ENCODE measurements around the gene KIF7. TPM values are rescaled to one million over a fixed set of nuclear protein-coding genes. Genes with fewer than 3 reads are reported as not detected.
A peak's percentile ranks its signal among the peaks of the same experiment; 100 is the strongest.

The KIF7 gene
- total and polyA plus RNA-seq, 2 of the 4 experiments (the other 2 are of a cell fraction) = 5.0 to 9.0 TPM

- TF ChIP-seq, protein P1, sequence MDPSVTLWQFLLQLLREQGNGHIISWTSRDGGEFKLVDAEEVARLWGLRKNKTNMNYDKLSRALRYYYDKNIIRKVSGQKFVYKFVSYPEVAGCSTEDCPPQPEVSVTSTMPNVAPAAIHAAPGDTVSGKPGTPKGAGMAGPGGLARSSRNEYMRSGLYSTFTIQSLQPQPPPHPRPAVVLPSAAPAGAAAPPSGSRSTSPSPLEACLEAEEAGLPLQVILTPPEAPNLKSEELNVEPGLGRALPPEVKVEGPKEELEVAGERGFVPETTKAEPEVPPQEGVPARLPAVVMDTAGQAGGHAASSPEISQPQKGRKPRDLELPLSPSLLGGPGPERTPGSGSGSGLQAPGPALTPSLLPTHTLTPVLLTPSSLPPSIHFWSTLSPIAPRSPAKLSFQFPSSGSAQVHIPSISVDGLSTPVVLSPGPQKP (IDR thresholded peaks at IDR 0.05; ENCODE audit: borderline replicate concordance, low read depth, low read length) = no peak
Observed at GRCh38 chr15:89628806-89629715, 26.2 kb downstream of the KIF7 start (continued).

DNA sequence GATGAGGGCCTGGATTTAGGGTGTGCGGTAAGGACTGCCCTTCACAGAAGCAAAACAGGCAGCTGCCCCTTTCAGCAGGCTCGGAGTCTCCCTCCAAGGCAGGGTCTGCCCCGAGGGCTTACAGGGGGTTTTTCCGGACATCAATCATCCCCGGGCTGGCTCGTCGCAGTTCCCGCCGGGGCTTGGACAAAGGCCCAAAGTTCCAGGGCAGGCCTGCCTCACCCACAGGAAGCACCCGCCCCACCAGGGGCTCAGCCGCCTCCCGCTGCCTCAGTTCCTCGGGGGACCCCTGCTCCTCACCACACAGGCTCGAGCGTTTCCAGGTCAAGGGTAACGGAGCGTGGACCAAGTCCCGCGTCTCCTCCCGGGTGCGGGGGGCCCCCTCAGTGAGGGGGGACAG lies 27.0 kb downstream of the KIF7 start:
- no peak for ATAC-seq (ENCODE audit: low read depth)
- DNase-seq = no peak
- H4K91ac ChIP-seq (ENCODE audit: insufficient read depth, low read depth, low read length) = no peak overlapping the region
- H2AFZ ChIP-seq (replicated peaks; ENCODE audit: low read length, poor library complexity) = no peak overlapping the region
- peaks cover 87% of the 10 kb centered on the region for H3K36me3 ChIP-seq (ENCODE audit: control insufficient read depth, insufficient read depth, low read length)
- H4K5ac ChIP-seq (ENCODE audit: low read depth, low read length) = no peak overlapping the region
- H2AK9ac ChIP-seq (replicated peaks; ENCODE audit: low read depth, low read length, poor library complexity) = no peak overlapping the region
- H4K20me1 ChIP-seq (ENCODE audit: insufficient read depth, low read length) = no peaks in the 10 kb centered on the region
- no peak overlapping the region for H3K23ac ChIP-seq (ENCODE audit: low read depth, low read length)
- H4K8ac ChIP-seq (ENCODE audit: low read depth in 2 of 2, low read length in 2 of 2) = no peak overlapping the region
- H2BK120ac ChIP-seq (ENCODE audit: low read depth, low read length) = no peak overlapping the region
- H3K14ac ChIP-seq (replicated peaks; ENCODE audit: low read depth, low read length) = no peak overlapping the region
- no peak overlapping the region for H3K4me2 ChIP-seq (ENCODE audit: low read depth, low read length)
- no peak overlapping the region for H3K27ac ChIP-seq (ENCODE audit: insufficient read depth, low read length)
- H2BK20ac ChIP-seq (ENCODE audit: low read depth, low read length) = no peak overlapping the region
- H2BK15ac ChIP-seq (ENCODE audit: low read depth, low read length) = no peak overlapping the region
- H3K4ac ChIP-seq (ENCODE audit: low read depth, low read length) = no peak overlapping the region
- no peaks in the 10 kb centered on the region for H3K4me1 ChIP-seq (ENCODE audit: control insufficient read depth, insufficient read depth, low read length)
- ChIA-PET POLR2A (ENCODE audit: unreplicated experiment) (no interaction called here), CTCF (no interaction called here)
- H3K9ac ChIP-seq (ENCODE audit: low read depth, low read length) = no peak overlapping the region
- dilution Hi-C loops (cut with HindIII; ENCODE audit: low sequenced_read_pairs, unreplicated experiment) = no loop called here
- in situ Hi-C loops (cut with MboI; ENCODE audit: low sequenced_read_pairs) = no loop called here
- H3K79me1 ChIP-seq (ENCODE audit: low read depth in 1 of 2, low read length in 2 of 2) = peaks cover 3% of the 10 kb centered on the region in 2 experiments; a peak in 1 of 4 replicates
- no peaks in the 10 kb centered on the region for H3K27me3 ChIP-seq (ENCODE audit: control insufficient read depth, insufficient read depth, low read length)
- no peaks in the 10 kb centered on the region for H3K9me3 ChIP-seq (ENCODE audit: control insufficient read depth, insufficient read depth, low read length)
- no peak for TF ChIP-seq NFE2L2 (IDR thresholded peaks at IDR 0.05; ENCODE audit: low read depth, low read length)
- TF ChIP-seq MAZ (IDR thresholded peaks at IDR 0.05; ENCODE audit: borderline replicate concordance, low read depth, low read length) = no peak
- TF ChIP-seq RFX5 (IDR thresholded peaks at IDR 0.05; ENCODE audit: low read depth, low read length) = no peak
- no peak for TF ChIP-seq SMC3 (IDR thresholded peaks at IDR 0.05; ENCODE audit: low read depth, low read length)
- no peak for TF ChIP-seq FOS (IDR thresholded peaks at IDR 0.05; ENCODE audit: low read depth, low read length)
- no peak for TF ChIP-seq MAFK (IDR thresholded peaks at IDR 0.05; ENCODE audit: low read depth, low read length)
- no peak for TF ChIP-seq RCOR1 (IDR thresholded peaks at IDR 0.05; ENCODE audit: insufficient replicate concordance, low read length)
- TF ChIP-seq, protein P1 (IDR thresholded peaks at IDR 0.05; ENCODE audit: borderline replicate concordance, low read depth, low read length) = no peak
- no peak for TF ChIP-seq BHLHE40 (IDR thresholded peaks at IDR 0.05; ENCODE audit: low read depth, low read length)
- TF ChIP-seq USF2 (IDR thresholded peaks at IDR 0.05; ENCODE audit: low read depth, low read length) = no peak
- H2AK5ac ChIP-seq (ENCODE audit: low read depth, low read length) = no peak overlapping the region
- H3K9me1 ChIP-seq (ENCODE audit: insufficient read depth, low read length) = no peaks in the 10 kb centered on the region
- no peak overlapping the region for H3K56ac ChIP-seq (ENCODE audit: extremely low read depth, insufficient read depth, low read length)
- H3K18ac ChIP-seq (ENCODE audit: low read depth, low read length) = no peak overlapping the region
- no peak overlapping the region for H3K4me3 ChIP-seq (ENCODE audit: insufficient read depth, low read depth, low read length)
- BruUV-seq (replicated peaks) = TSS peak; percentile 83
- H2BK5ac ChIP-seq (ENCODE audit: low read depth, low read length, poor library complexity, severe bottlenecking) = no peak overlapping the region
- WGBS, 2 experiments (ENCODE audit: extremely low coverage in 2 of 2, insufficient read length in 1 of 2) = 29% methylated on average over 1 of the region's 21 CpGs; no CpG with 5 or more reads in 1 of the 2 experiments
- intact Hi-C loops (cut with micrococcal nuclease) = no loop called here
